ENCODE measurements around the gene DZIP1L.

Gene DZIP1L

DNA sequence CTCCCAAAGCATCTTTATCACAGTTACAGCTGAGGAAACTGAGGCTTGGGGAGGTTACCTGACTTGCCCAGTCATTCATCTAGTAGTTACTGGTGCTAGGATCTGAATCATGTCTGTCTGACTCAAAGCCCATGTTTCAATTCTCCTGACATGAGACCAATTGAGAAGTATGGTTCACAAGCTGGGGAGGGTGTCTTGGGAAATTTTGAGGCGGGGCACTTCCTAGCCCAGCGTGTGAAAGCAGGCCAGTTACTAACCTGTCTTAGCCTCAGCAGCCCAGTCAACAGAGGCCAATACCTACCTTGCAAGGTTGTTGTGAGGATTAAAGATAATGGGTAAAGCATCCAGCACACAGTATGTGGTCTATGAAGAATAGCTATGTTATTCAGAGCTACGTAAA, 68.5 kb downstream of the DZIP1L start:
- Histone ChIP-seq H3K27ac (ENCODE audit: low read depth, low read length) (no peak overlapping the region), H3K36me3 (ENCODE audit: control insufficient read depth in 5 of 5, insufficient read depth in 5 of 5, low read length in 5 of 5) (peaks cover 10 to 28% (median 16%) of the 10 kb centered on the region in 5 donors), H3K4me1 (ENCODE audit: control insufficient read depth in 5 of 5, insufficient read depth in 5 of 5, low read length in 5 of 5) (peaks cover 0 to 3% (median 0%) of the 10 kb centered on the region in 5 donors)

DNA sequence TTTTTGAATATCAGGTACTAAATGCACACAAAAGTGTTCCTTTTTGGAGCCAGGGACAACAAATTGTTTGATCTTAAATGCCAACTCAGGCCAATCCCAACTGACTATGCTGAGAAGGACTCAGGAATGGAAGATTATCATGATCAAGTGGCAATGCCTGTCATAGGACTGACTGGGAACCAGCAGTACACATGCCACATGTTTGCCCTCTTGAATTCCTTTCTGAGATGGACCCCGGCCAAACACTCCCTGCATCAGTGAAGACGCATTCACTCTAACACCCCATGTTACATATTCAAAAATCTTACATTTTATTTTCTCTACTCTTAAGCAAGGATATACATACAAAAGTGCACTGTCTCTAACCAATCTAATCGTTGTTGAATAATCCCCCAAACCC, 69.3 kb downstream of the DZIP1L start:
- H3K4me1 ChIP-seq (ENCODE audit: control insufficient read depth in 5 of 5, insufficient read depth in 5 of 5, low read length in 5 of 5): peaks cover 0 to 3% (median 0%) of the 10 kb centered on the region in 5 donors
- H3K9me3 ChIP-seq (ENCODE audit: control insufficient read depth in 5 of 5, low read length in 5 of 5): no peaks in the 10 kb centered on the region
- H3K9ac ChIP-seq (ENCODE audit: low read length in 5 of 5): no peak overlapping the region
- peaks cover 10 to 24% (median 14%) of the 10 kb centered on the region in 5 donors for H3K36me3 ChIP-seq (ENCODE audit: control insufficient read depth in 5 of 5, insufficient read depth in 5 of 5, low read length in 5 of 5)
- no peak overlapping the region for H3K4me3 ChIP-seq (ENCODE audit: low read depth in 1 of 5, low read length in 5 of 5)
- H3K27ac ChIP-seq (ENCODE audit: low read depth, low read length): no peak overlapping the region
- no peaks in the 10 kb centered on the region for H3K27me3 ChIP-seq (ENCODE audit: control insufficient read depth in 5 of 5, insufficient read depth in 4 of 5, low read length in 5 of 5)

More for the DNA sequence above, 68.5 kb downstream of the DZIP1L start:
- H3K9ac ChIP-seq (ENCODE audit: low read length in 5 of 5): no peak overlapping the region
- no peak overlapping the region for H3K4me3 ChIP-seq (ENCODE audit: low read depth in 1 of 5, low read length in 5 of 5)
- no peaks in the 10 kb centered on the region for H3K27me3 ChIP-seq (ENCODE audit: control insufficient read depth in 5 of 5, insufficient read depth in 4 of 5, low read length in 5 of 5)
- H3K9me3 ChIP-seq (ENCODE audit: control insufficient read depth in 5 of 5, low read length in 5 of 5): no peaks in the 10 kb centered on the region

DNA sequence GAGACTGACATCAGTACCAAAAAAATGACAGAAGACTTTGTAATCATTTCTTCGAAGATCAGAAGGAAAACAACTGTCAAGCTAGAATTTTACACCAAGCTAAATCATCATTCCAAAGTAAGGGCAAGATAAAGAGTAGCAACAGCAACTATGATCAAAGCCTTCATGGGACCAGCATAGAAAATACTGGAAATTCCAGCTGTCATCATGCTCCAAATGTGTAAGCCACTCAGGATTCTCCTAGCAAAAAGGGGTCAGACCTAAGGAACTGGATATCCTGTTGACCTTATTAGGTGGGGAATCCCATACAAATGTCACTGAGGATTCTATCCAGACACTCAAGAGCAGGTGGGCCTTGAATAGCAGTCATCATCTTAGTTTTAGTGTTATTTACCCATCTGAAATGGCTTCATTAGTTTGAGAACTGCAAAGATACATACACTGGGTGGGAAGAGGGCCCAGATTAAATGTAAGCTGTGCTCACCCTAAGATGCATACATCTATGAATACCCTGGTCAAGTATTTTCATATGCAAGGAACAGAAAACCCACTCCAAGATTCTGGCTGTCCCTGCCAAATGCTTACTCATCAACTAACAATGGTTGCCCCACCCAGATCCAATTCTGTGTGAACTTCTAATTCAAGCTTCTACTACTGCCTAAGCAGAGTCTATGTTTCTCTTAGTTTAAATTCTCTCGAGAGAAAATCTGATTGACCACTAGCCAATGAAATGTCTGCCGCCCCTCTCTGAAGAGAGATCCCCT, 72.0 kb downstream of the DZIP1L start:
- no peak overlapping the region for H3K27ac ChIP-seq (ENCODE audit: low read depth, low read length)
- peaks cover under 1 to 14% (median 10%) of the 10 kb centered on the region in 5 donors for H3K36me3 ChIP-seq (ENCODE audit: control insufficient read depth in 5 of 5, insufficient read depth in 5 of 5, low read length in 5 of 5)
- peaks cover 0 to 3% (median 0%) of the 10 kb centered on the region in 5 donors for H3K4me1 ChIP-seq (ENCODE audit: control insufficient read depth in 5 of 5, insufficient read depth in 5 of 5, low read length in 5 of 5)
- no peak overlapping the region for H3K9ac ChIP-seq (ENCODE audit: low read length in 5 of 5)
- H3K27me3 ChIP-seq (ENCODE audit: control insufficient read depth in 5 of 5, insufficient read depth in 4 of 5, low read length in 5 of 5): no peaks in the 10 kb centered on the region
- H3K4me3 ChIP-seq (ENCODE audit: low read depth in 1 of 5, low read length in 5 of 5): no peak overlapping the region
- H3K9me3 ChIP-seq (ENCODE audit: control insufficient read depth in 5 of 5, low read length in 5 of 5): no peaks in the 10 kb centered on the region

DNA sequence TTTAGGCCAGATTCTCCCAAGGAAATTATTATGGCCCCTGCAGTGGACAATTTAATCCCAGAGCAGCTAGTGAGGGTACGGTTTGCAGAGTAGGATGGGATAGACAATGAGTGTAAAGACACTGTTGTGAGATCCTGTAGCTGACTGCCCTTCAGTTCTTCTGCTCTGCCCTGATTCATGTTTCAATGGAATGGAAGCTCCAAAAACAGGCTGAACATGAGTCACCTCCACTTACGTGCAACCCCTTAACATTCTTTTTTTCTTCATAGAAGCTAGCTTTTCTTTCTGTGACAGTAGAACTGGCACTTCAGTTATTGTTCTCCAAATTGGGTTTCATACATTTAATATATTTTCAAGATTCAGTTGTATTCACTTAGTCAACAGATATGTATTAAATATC, 73.4 kb downstream of the DZIP1L start:
- Histone ChIP-seq H3K9ac (ENCODE audit: low read length in 5 of 5) (no peak overlapping the region), H3K27me3 (ENCODE audit: control insufficient read depth in 5 of 5, insufficient read depth in 4 of 5, low read length in 5 of 5) (no peaks in the 10 kb centered on the region), H3K9me3 (ENCODE audit: control insufficient read depth in 5 of 5, low read length in 5 of 5) (no peaks in the 10 kb centered on the region), H3K36me3 (ENCODE audit: control insufficient read depth in 5 of 5, insufficient read depth in 5 of 5, low read length in 5 of 5) (peaks cover 0 to 7% (median 3%) of the 10 kb centered on the region in 5 donors), H3K27ac (ENCODE audit: low read depth, low read length) (no peak overlapping the region), H3K4me3 (ENCODE audit: low read depth in 1 of 5, low read length in 5 of 5) (no peak overlapping the region), H3K4me1 (ENCODE audit: control insufficient read depth in 5 of 5, insufficient read depth in 5 of 5, low read length in 5 of 5) (peaks cover 0 to 3% (median 0%) of the 10 kb centered on the region in 5 donors)

DNA sequence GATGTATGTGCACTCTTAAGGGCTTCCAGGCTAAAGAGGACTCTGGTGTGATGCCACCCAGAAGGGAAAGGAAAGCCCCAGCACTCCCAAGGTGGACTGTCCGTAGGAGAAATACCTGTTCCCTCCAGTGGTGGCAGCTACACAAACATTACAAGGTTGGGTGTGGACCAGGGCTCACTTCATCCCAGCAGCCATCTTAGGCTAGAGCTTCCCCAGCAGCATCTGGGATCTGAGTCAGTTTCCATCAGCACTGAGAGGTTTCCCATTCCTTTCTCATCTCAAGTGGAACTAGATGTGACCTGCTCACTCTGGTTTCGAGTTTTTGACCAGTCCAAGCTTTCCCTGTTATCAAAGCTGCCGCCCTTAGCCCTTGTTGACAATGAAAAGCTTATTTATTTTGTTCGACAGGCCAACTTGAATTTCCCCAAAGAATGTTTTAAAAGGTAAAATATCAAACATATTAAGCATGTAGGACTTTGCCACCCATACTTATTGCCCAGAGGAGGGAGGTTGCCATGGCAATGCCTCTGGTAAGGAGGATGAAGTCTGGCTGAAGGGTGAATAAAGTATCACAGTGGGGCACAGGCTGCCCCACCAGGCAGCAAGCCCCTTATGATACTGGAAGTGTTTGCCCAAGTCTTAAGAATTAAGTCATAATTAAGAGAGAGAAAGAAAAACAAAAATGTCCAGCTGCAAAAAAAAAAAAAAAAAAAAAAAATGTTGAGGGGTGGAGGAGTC, 76.5 kb downstream of the DZIP1L start:
- Histone ChIP-seq H3K27me3 (ENCODE audit: control insufficient read depth in 5 of 5, insufficient read depth in 4 of 5, low read length in 5 of 5) (no peaks in the 10 kb centered on the region), H3K27ac (ENCODE audit: low read depth, low read length) (no peak overlapping the region), H3K36me3 (ENCODE audit: control insufficient read depth in 5 of 5, insufficient read depth in 5 of 5, low read length in 5 of 5) (peaks cover 0 to 3% (median 0%) of the 10 kb centered on the region in 5 donors), H3K4me1 (ENCODE audit: control insufficient read depth in 5 of 5, insufficient read depth in 5 of 5, low read length in 5 of 5) (peaks cover 0 to 2% (median 0%) of the 10 kb centered on the region in 5 donors), H3K4me3 (ENCODE audit: low read depth in 1 of 5, low read length in 5 of 5) (no peak overlapping the region), H3K9ac (ENCODE audit: low read length in 5 of 5) (no peak overlapping the region), H3K9me3 (ENCODE audit: control insufficient read depth in 5 of 5, low read length in 5 of 5) (no peaks in the 10 kb centered on the region)

DNA sequence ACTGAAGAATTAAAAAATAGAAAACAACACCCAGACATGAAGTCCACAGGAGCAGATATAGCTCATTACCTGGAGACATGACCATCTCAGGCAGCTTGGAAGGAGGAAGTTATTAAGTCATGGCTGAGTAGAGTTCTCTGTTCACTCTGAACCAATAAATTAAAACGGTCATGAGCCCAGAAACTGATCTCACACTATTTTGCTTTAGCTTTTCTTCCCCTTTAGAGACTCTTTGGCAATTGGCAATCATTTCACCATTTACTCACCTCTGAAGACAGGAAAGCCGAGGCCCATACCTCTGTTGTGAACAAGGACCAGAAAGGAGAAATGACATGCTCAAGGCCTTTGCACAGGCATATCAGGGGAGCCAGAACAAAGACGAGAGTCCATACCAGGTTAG, 78.8 kb downstream of the DZIP1L start:
- Histone ChIP-seq H3K4me3 (ENCODE audit: low read depth in 1 of 5, low read length in 5 of 5) (no peak overlapping the region), H3K36me3 (ENCODE audit: control insufficient read depth in 5 of 5, insufficient read depth in 5 of 5, low read length in 5 of 5) (peaks cover 0 to 6% (median 0%) of the 10 kb centered on the region in 5 donors), H3K9ac (ENCODE audit: low read length in 5 of 5) (no peak overlapping the region), H3K4me1 (ENCODE audit: control insufficient read depth in 5 of 5, insufficient read depth in 5 of 5, low read length in 5 of 5) (no peaks in the 10 kb centered on the region), H3K27me3 (ENCODE audit: control insufficient read depth in 5 of 5, insufficient read depth in 4 of 5, low read length in 5 of 5) (no peaks in the 10 kb centered on the region), H3K27ac (ENCODE audit: low read depth, low read length) (no peak overlapping the region), H3K9me3 (ENCODE audit: control insufficient read depth in 5 of 5, low read length in 5 of 5) (no peaks in the 10 kb centered on the region)

DNA sequence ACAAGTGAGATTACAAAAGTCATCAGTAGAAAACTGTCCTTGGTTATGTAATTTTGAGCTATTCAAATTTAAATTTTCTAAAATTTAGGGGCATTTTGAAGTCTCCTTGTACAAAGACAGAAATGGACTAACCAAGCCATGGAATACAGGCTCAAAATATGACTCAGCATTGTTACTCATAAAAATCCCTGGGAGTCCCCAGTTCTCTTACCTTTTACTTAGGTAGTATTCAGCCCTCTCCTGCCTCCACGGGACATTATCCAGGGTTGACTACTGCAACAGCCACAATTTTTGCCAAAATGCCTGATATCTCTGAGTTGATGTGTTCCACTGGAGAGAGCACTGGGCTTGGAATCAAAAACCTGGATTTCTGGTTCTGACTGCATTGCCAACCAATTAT, 80.5 kb downstream of the DZIP1L start:
- Histone ChIP-seq H3K27ac (ENCODE audit: low read depth, low read length) (no peak overlapping the region), H3K27me3 (ENCODE audit: control insufficient read depth in 5 of 5, insufficient read depth in 4 of 5, low read length in 5 of 5) (no peaks in the 10 kb centered on the region), H3K4me3 (ENCODE audit: low read depth in 1 of 5, low read length in 5 of 5) (no peak overlapping the region), H3K36me3 (ENCODE audit: control insufficient read depth in 5 of 5, insufficient read depth in 5 of 5, low read length in 5 of 5) (peaks cover 4 to 12% (median 9%) of the 10 kb centered on the region in 5 donors), H3K9ac (ENCODE audit: low read length in 5 of 5) (no peak overlapping the region), H3K4me1 (ENCODE audit: control insufficient read depth in 5 of 5, insufficient read depth in 5 of 5, low read length in 5 of 5) (no peaks in the 10 kb centered on the region), H3K9me3 (ENCODE audit: control insufficient read depth in 5 of 5, low read length in 5 of 5) (no peaks in the 10 kb centered on the region)

DNA sequence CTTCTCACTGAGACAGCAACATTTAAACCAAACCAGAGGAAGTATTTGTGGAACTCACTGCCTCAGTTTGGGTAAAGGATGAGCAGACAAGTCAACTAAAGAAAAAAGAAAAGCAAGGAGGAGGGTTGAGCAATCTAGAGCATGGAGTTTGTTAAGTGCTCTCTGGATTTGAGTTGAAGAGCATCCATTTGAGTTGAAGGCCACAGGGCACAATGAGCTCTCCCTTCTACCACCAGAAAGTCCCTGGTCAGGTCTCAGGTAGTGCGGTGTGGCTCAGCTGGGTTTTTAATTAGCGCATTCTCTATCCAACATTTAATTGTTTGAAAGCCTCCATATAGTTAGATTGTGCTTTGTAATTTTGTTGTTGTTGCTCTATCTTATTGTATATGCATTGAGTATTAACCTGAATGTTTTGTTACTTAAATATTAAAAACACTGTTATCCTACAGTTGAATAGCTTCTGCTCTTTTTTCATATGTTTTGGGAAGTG, 82.2 kb downstream of the DZIP1L start:
- no peaks in the 10 kb centered on the region for H3K4me1 ChIP-seq (ENCODE audit: control insufficient read depth in 5 of 5, insufficient read depth in 5 of 5, low read length in 5 of 5)
- H3K27ac ChIP-seq (ENCODE audit: low read depth, low read length): no peak overlapping the region

DNA sequence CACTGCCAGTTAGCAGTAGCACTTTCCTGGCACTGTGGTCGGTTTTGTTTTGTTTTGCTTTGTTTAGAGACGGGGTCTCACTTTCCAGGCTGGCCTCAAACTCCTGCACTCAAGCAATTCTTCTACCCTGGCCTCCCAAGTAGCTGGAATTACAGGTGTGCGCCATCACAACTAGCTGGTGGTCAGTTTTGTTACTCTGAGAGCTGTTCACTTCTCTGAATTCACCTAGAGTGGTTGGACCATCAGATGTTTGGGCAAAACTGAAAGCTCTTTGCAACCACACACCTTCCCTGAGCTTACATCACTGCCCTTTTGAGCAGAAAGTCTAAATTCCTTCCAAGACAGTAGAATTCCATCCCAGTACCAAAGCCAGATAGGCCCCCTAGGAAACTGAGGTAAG, 82.8 kb downstream of the DZIP1L start:
- Histone ChIP-seq H3K27me3 (ENCODE audit: control insufficient read depth in 5 of 5, insufficient read depth in 4 of 5, low read length in 5 of 5) (no peaks in the 10 kb centered on the region), H3K4me1 (ENCODE audit: control insufficient read depth in 5 of 5, insufficient read depth in 5 of 5, low read length in 5 of 5) (no peaks in the 10 kb centered on the region), H3K4me3 (ENCODE audit: low read depth in 1 of 5, low read length in 5 of 5) (no peak overlapping the region), H3K9me3 (ENCODE audit: control insufficient read depth in 5 of 5, low read length in 5 of 5) (no peaks in the 10 kb centered on the region), H3K36me3 (ENCODE audit: control insufficient read depth in 5 of 5, insufficient read depth in 5 of 5, low read length in 5 of 5) (peaks cover 4 to 17% (median 12%) of the 10 kb centered on the region in 5 donors), H3K27ac (ENCODE audit: low read depth, low read length) (no peak overlapping the region), H3K9ac (ENCODE audit: low read length in 5 of 5) (no peak overlapping the region)

More for the DNA sequence above, 82.2 kb downstream of the DZIP1L start:
- Histone ChIP-seq H3K36me3 (ENCODE audit: control insufficient read depth in 5 of 5, insufficient read depth in 5 of 5, low read length in 5 of 5) (peaks cover 4 to 16% (median 12%) of the 10 kb centered on the region in 5 donors), H3K27me3 (ENCODE audit: control insufficient read depth in 5 of 5, insufficient read depth in 4 of 5, low read length in 5 of 5) (no peaks in the 10 kb centered on the region), H3K4me3 (ENCODE audit: low read depth in 1 of 5, low read length in 5 of 5) (no peak overlapping the region), H3K9me3 (ENCODE audit: control insufficient read depth in 5 of 5, low read length in 5 of 5) (no peaks in the 10 kb centered on the region), H3K9ac (ENCODE audit: low read length in 5 of 5) (no peak overlapping the region)

DNA sequence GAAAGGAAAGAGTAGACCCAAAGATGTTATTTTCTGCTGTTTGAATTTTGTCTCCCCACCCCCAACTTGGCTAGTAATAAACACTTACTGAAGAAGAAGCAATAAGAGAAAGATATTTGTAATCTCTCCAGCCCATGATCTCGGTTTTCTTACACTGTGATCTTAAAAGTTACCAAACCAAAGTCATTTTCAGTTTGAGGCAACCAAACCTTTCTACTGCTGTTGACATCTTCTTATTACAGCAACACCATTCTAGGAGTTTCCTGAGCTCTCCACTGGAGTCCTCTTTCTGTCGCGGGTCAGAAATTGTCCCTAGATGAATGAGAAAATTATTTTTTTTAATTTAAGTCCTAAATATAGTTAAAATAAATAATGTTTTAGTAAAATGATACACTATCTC, 83.9 kb downstream of the DZIP1L start:
- Histone ChIP-seq H3K9me3 (ENCODE audit: control insufficient read depth in 5 of 5, low read length in 5 of 5) (no peaks in the 10 kb centered on the region), H3K27ac (ENCODE audit: low read depth, low read length) (no peak overlapping the region), H3K27me3 (ENCODE audit: control insufficient read depth in 5 of 5, insufficient read depth in 4 of 5, low read length in 5 of 5) (no peaks in the 10 kb centered on the region), H3K4me1 (ENCODE audit: control insufficient read depth in 5 of 5, insufficient read depth in 5 of 5, low read length in 5 of 5) (no peaks in the 10 kb centered on the region), H3K9ac (ENCODE audit: low read length in 5 of 5) (no peak overlapping the region), H3K36me3 (ENCODE audit: control insufficient read depth in 5 of 5, insufficient read depth in 5 of 5, low read length in 5 of 5) (peaks cover 4 to 25% (median 19%) of the 10 kb centered on the region in 5 donors), H3K4me3 (ENCODE audit: low read depth in 1 of 5, low read length in 5 of 5) (no peak overlapping the region)
